Common myeloid progenitor, CD34-positive (primary cell): ENCODE measurements around the gene GPR137B.

Experiments
- CTCF ChIA-PET: fragments of 350-600 bp; sonication (Branson Sonifier 250); formaldehyde crosslinking; loops from one replicate; lab custom pipeline; 2021; ENCODE audit warnings: antibody characterized with exemption; lab: Charles Lee
- POLR2A ChIA-PET: fragments of 350-600 bp; sonication (Branson Sonifier 250); formaldehyde crosslinking; loops from one replicate; lab custom pipeline; 2021; ENCODE audit warnings: antibody characterized with exemption; lab: Charles Lee
- DNase-seq, 3 donors: peaks; one replicate each; pipeline versions ENCODE4 v3.0.0 to v3.0.0-alpha.2; 2013
- H3K27ac ChIP-seq, 2 experiments: 1 replicate in 1 of 2; 2 replicates in 1 of 2; pipeline ENCODE4 v1.7.0; 2013; ENCODE audit warnings: inconsistent platforms in 2 of 2, low read length in 2 of 2, mild to moderate bottlenecking in 2 of 2, low read depth in 1 of 2, moderate library complexity in 1 of 2; ENCODE audit not compliant: severe bottlenecking in 2 of 2, insufficient read depth in 1 of 2, poor library complexity in 1 of 2
- H3K27me3 ChIP-seq, 5 experiments: replicated peaks in 2 of 5; 1 replicate in 3 of 5; 2 replicates in 2 of 5; pipeline versions ENCODE4 v1.6.1 to v1.7.0; 2013; ENCODE audit warnings: low read length in 4 of 5, mild to moderate bottlenecking in 2 of 5, moderate library complexity in 2 of 5, inconsistent platforms in 1 of 5; ENCODE audit not compliant: insufficient read depth in 5 of 5, control insufficient read depth in 4 of 5
- H3K36me3 ChIP-seq, 4 experiments: 1 replicate in 2 of 4; 2 replicates in 2 of 4; pipeline versions ENCODE4 v1.6.1 to v1.7.0; 2013; ENCODE audit warnings: low read length in 3 of 4, control low read depth in 1 of 4, mild to moderate bottlenecking in 1 of 4; ENCODE audit not compliant: control insufficient read depth in 4 of 4, insufficient read depth in 4 of 4
- H3K4me1 ChIP-seq, 4 experiments: 1 replicate in 3 of 4; 2 replicates in 1 of 4; pipeline versions ENCODE4 v1.6.1 to v1.7.1; 2013; ENCODE audit warnings: low read length in 3 of 4, mild to moderate bottlenecking in 3 of 4, control low read depth in 1 of 4, inconsistent platforms in 1 of 4, moderate library complexity in 1 of 4; ENCODE audit not compliant: control insufficient read depth in 4 of 4, insufficient read depth in 4 of 4; ENCODE audit errors: control extremely low read depth in 1 of 4
- H3K4me3 ChIP-seq, 7 experiments: 1 replicate in 4 of 7; 2 replicates in 3 of 7; pipeline versions ENCODE4 v1.5.1 to v1.7.0; 2013; ENCODE audit warnings: mild to moderate bottlenecking in 7 of 7, low read length in 6 of 7, moderate library complexity in 6 of 7, inconsistent platforms in 2 of 7, low read depth in 2 of 7, control low read depth in 1 of 7; ENCODE audit not compliant: insufficient read depth in 4 of 7, control insufficient read depth in 1 of 7; ENCODE audit errors: extremely low read depth in 1 of 7
- H3K9me3 ChIP-seq, 5 experiments: 1 replicate in 4 of 5; 2 replicates in 1 of 5; pipeline versions ENCODE4 v1.6.1 to v1.7.1; 2013; ENCODE audit warnings: low read length in 4 of 5, mild to moderate bottlenecking in 2 of 5, inconsistent platforms in 1 of 5, low read depth in 1 of 5, moderate library complexity in 1 of 5; ENCODE audit not compliant: control insufficient read depth in 4 of 5, insufficient read depth in 2 of 5; ENCODE audit errors: control extremely low read depth in 1 of 5
- WGBS: methylation state at CpG from one replicate; pipeline ENCODE4 v1.1.5; 2013; ENCODE audit not compliant: insufficient coverage; 5-methylcytosine and 5-hydroxymethylcytosine counted together

The GPR137B gene

DNA sequence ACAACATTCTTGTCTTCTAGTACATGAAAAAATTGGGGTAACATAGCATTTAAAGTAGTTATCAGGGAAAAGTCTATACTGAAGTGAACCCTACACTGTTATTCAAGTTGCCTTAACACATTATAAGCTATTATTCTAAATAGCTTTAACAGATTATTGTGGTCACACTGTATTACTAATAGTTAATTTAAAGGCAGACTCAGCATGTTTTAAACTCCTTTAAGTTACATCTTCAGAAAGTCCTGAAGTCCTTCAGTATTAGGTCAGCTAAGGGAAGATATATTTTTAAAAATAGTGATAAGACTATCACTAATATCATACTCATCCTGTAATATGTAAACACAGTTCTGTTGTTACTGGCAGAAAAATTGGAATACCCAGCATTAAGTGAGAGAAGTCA lies 67.4 kb downstream of the GPR137B start:
- POLR2A ChIA-PET: no interaction called here
- no peak overlapping the region for H3K4me3 ChIP-seq
- no peak for DNase-seq
- H3K36me3 ChIP-seq: peaks cover 13 to 38% (median 20%) of the 10 kb centered on the region in 4 experiments
- no peaks in the 10 kb centered on the region for H3K4me1 ChIP-seq
- no peak overlapping the region for H3K27ac ChIP-seq
- H3K27me3 ChIP-seq: no peaks in the 10 kb centered on the region
- CTCF ChIA-PET: no interaction called here
- peaks cover 0 to 1% (median 0%) of the 10 kb centered on the region in 5 experiments for H3K9me3 ChIP-seq

- POLR2A ChIA-PET: no interaction called here
- Histone ChIP-seq H3K27ac (no peak overlapping the region), H3K9me3 (peaks cover 0 to under 1% (median 0%) of the 10 kb centered on the region in 5 experiments), H3K27me3 (no peaks in the 10 kb centered on the region), H3K4me3 (no peak overlapping the region), H3K36me3 (peaks cover 13 to 26% (median 19%) of the 10 kb centered on the region in 4 experiments), H3K4me1 (no peaks in the 10 kb centered on the region)
- no peak for DNase-seq
- CTCF ChIA-PET: no interaction called here
- WGBS: 100% methylated on average over 5 of the region's 5 CpGs
These were observed 69.5 kb downstream of the GPR137B start for GRCh38 chr1:236211815-236212214.

GRCh38 chr1:236213534-236213933 lies 71.2 kb downstream of the GPR137B start:
- peaks cover 13 to 22% (median 20%) of the 10 kb centered on the region in 4 experiments for H3K36me3 ChIP-seq
- H3K4me1 ChIP-seq: no peaks in the 10 kb centered on the region
- ChIA-PET POLR2A (no interaction called here), CTCF (no interaction called here)
- H3K27me3 ChIP-seq: no peaks in the 10 kb centered on the region
- H3K9me3 ChIP-seq: no peaks in the 10 kb centered on the region
- H3K4me3 ChIP-seq: no peak overlapping the region
- WGBS: no CpG with 5 or more reads among the region's 3 CpGs
- H3K27ac ChIP-seq: no peak overlapping the region
- DNase-seq: no peak

GRCh38 chr1:236214761-236215160 lies 72.4 kb downstream of the GPR137B start:
- Histone ChIP-seq H3K36me3 (peaks cover 10 to 28% (median 21%) of the 10 kb centered on the region in 4 experiments), H3K4me3 (no peak overlapping the region), H3K4me1 (no peaks in the 10 kb centered on the region), H3K27ac (no peak overlapping the region), H3K27me3 (no peaks in the 10 kb centered on the region), H3K9me3 (no peaks in the 10 kb centered on the region)
- WGBS: no CpG with 5 or more reads among the region's 1 CpG
- ChIA-PET CTCF (no interaction called here), POLR2A (no interaction called here)
- no peak for DNase-seq

DNA sequence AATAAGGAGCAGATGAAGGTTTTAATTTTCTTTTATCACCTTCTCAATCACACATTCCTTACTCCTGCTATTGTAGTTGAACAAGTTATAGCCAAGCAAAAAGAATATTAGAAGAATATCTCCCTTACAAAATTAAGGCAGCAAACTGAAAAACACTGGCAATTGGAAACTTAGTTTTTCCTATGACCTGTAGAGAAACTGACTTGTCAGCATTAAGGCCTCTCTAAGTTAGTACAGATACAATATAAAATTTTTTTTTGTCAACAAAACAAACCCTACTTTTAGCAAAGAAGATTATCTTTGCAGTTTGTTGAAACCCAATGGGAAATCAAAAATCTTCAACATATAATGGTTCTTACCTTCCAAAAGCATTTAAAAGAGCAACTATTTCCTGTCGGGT lies 78.1 kb downstream of the GPR137B start:
- Histone ChIP-seq H3K27ac (no peak overlapping the region), H3K36me3 (peaks cover 8 to 37% (median 19%) of the 10 kb centered on the region in 4 experiments)
- CTCF ChIA-PET: no interaction called here

DNA sequence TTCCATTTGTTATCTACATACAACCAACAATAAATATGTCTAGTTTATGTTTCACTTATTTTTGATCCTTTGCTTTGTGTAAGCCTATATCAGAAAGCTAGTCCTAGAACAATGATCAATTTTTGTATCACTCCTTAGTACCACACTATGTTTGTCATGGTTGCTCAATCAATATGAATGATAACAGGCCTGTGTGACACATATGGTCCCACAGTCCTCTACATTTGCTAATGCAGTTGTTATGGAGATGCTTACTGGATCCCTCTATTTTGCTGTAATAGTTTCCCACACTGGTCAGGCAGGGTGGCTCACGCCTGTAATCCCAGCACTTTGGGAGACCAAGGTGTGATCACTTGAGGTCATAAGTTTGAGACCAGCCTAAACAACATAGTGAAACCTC lies 80.3 kb downstream of the GPR137B start:
- Histone ChIP-seq H3K9me3 (no peaks in the 10 kb centered on the region), H3K4me1 (no peaks in the 10 kb centered on the region), H3K27ac (no peak overlapping the region), H3K4me3 (no peak overlapping the region), H3K36me3 (peaks cover 6 to 49% (median 24%) of the 10 kb centered on the region in 4 experiments), H3K27me3 (no peaks in the 10 kb centered on the region)
- no CpG with 5 or more reads among the region's 1 CpG for WGBS
- CTCF ChIA-PET: no interaction called here
- no peak for DNase-seq
- POLR2A ChIA-PET: no interaction called here

More for the DNA sequence above, 78.1 kb downstream of the GPR137B start:
- Histone ChIP-seq H3K27me3 (no peaks in the 10 kb centered on the region), H3K4me3 (no peak overlapping the region), H3K4me1 (no peaks in the 10 kb centered on the region), H3K9me3 (no peaks in the 10 kb centered on the region)
- POLR2A ChIA-PET: no interaction called here
- no peak for DNase-seq
- WGBS: no CpG with 5 or more reads among the region's 1 CpG

- peaks cover 4 to 28% (median 18%) of the 10 kb centered on the region in 4 experiments for H3K36me3 ChIP-seq
- ChIA-PET CTCF (no interaction called here), POLR2A (no interaction called here)
- 92% methylated on average over 2 of the region's 4 CpGs for WGBS
- H3K27me3 ChIP-seq: no peaks in the 10 kb centered on the region
- DNase-seq: no peak
- no peaks in the 10 kb centered on the region for H3K9me3 ChIP-seq
- no peaks in the 10 kb centered on the region for H3K4me1 ChIP-seq
- H3K27ac ChIP-seq: no peak overlapping the region
- H3K4me3 ChIP-seq: no peak overlapping the region
These were observed 86.1 kb downstream of the GPR137B start for GRCh38 chr1:236228411-236228810.
